ENCODE measurements around the gene ARL6IP1.
"Not testable (repeated sequence)": the region's sequence is repeated elsewhere in the genome, so short reads cannot be mapped to it uniquely, and the experiment has no call there.

The ARL6IP1 gene

GRCh38 chr16:18757960-18758660 is 43.2 kb downstream of the ARL6IP1 start:
- not testable (repeated sequence) for DNase-seq

- not testable (repeated sequence) for DNase-seq
Observed at GRCh38 chr16:18756639-18757038, 44.7 kb downstream of the ARL6IP1 start.

- DNase-seq = not testable (repeated sequence)
Observed at GRCh38 chr16:18742870-18743269, 58.5 kb downstream of the ARL6IP1 start.

Data from suppressor macrophage treated with lipopolysaccharide for 4 hours (primary cell).